OCI-LY1 (cell line): ENCODE results near the gene GALNT17.

ENCODE experiments used
- EZH2 ChIP-seq: fragments of 200-600 bp; sonication (generic), shearing (Covaris generic); IDR thresholded peaks from 2 replicates; pipeline ENCODE4 v1.8.0; 2017; ENCODE audit warnings: borderline replicate concordance, mixed run types, mild to moderate bottlenecking, antibody characterized with exemption, low read length, moderate library complexity, mixed read lengths
- TF ChIP-seq, protein P1 (sequence below): fragments of 200-600 bp; sonication (generic), shearing (Covaris generic); IDR thresholded peaks from 2 replicates; pipeline ENCODE4 v1.5.1; 2017; ENCODE audit warnings: mild to moderate bottlenecking, antibody characterized with exemption, low read length, moderate library complexity, mixed read lengths

DNA sequence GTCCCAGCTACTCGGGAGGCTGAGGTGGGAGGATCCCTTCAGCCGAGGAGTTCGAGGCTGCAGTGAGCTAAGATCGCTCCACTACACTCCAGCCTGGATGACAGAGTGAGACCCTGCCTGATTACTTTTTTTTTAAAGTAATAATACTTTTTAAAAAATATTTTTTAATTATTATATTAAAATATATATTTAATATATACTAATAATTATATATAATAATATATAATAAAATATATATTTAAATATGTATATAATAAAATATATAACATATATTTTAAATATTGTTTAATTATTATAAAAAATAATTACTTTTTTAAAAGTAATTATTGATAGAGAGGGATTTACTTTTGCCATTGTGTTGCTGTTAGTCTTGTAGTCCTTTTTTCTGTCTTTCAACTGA, 169.2 kb downstream of the GALNT17 start:
- no peak for TF ChIP-seq EZH2
- TF ChIP-seq, protein P1, sequence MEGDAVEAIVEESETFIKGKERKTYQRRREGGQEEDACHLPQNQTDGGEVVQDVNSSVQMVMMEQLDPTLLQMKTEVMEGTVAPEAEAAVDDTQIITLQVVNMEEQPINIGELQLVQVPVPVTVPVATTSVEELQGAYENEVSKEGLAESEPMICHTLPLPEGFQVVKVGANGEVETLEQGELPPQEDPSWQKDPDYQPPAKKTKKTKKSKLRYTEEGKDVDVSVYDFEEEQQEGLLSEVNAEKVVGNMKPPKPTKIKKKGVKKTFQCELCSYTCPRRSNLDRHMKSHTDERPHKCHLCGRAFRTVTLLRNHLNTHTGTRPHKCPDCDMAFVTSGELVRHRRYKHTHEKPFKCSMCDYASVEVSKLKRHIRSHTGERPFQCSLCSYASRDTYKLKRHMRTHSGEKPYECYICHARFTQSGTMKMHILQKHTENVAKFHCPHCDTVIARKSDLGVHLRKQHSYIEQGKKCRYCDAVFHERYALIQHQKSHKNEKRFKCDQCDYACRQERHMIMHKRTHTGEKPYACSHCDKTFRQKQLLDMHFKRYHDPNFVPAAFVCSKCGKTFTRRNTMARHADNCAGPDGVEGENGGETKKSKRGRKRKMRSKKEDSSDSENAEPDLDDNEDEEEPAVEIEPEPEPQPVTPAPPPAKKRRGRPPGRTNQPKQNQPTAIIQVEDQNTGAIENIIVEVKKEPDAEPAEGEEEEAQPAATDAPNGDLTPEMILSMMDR: no peak
